Measurements from ENCODE around the gene CAST. TPM values are rescaled to one million over a fixed set of nuclear protein-coding genes. Genes with fewer than 3 reads are reported as not detected.

Gene CAST
- total RNA-seq, 1 donor from 2014 or later: 182 TPM

- peaks cover 1% of the 10 kb centered on the region for H3K36me3 ChIP-seq (ENCODE audit: control insufficient read depth, insufficient read depth, low read length)
- FAIRE-seq (no peak), DNase-seq (ENCODE audit: low read depth) (peak; percentile 68)
- no peaks in the 10 kb centered on the region for H3K27me3 ChIP-seq (ENCODE audit: control insufficient read depth, insufficient read depth, low read length)
- TF ChIP-seq, protein P1, sequence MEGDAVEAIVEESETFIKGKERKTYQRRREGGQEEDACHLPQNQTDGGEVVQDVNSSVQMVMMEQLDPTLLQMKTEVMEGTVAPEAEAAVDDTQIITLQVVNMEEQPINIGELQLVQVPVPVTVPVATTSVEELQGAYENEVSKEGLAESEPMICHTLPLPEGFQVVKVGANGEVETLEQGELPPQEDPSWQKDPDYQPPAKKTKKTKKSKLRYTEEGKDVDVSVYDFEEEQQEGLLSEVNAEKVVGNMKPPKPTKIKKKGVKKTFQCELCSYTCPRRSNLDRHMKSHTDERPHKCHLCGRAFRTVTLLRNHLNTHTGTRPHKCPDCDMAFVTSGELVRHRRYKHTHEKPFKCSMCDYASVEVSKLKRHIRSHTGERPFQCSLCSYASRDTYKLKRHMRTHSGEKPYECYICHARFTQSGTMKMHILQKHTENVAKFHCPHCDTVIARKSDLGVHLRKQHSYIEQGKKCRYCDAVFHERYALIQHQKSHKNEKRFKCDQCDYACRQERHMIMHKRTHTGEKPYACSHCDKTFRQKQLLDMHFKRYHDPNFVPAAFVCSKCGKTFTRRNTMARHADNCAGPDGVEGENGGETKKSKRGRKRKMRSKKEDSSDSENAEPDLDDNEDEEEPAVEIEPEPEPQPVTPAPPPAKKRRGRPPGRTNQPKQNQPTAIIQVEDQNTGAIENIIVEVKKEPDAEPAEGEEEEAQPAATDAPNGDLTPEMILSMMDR (IDR thresholded peaks at IDR 0.05; ENCODE audit: insufficient read depth, low read length, severe bottlenecking): peak; percentile 44
- H3K4me3 ChIP-seq (ENCODE audit: low read depth, low read length): no peak overlapping the region
These were observed 25.8 kb downstream of the CAST start for GRCh38 chr5:96687812-96688453.

DNA sequence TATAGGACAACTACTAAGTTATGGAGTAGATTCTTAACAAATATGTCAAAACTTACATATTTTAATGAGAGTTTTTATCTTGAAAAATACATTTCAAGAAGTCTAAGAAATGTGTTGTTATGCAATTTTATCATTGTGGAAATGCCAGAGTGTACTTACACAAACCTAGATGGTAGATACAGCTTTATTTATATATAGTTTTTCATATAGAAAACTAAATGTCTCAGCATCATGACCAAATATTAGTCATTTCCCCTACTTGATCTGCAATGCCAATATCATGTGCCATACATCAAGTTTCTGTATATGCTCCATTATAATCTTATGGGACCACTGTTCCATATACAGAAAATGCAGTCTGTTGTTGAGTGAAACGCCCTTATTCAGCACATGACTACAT lies 28.7 kb downstream of the CAST start:
- Histone ChIP-seq H3K36me3 (ENCODE audit: control insufficient read depth, insufficient read depth, low read length) (peaks cover 1% of the 10 kb centered on the region), H3K27me3 (ENCODE audit: control insufficient read depth, insufficient read depth, low read length) (no peaks in the 10 kb centered on the region), H3K4me3 (ENCODE audit: low read depth, low read length) (no peak overlapping the region)
- DNase-seq (ENCODE audit: low read depth): peak; percentile 59
- TF ChIP-seq, protein P1 (IDR thresholded peaks at IDR 0.05; ENCODE audit: insufficient read depth, low read length, severe bottlenecking): no peak
- FAIRE-seq: no peak

DNA sequence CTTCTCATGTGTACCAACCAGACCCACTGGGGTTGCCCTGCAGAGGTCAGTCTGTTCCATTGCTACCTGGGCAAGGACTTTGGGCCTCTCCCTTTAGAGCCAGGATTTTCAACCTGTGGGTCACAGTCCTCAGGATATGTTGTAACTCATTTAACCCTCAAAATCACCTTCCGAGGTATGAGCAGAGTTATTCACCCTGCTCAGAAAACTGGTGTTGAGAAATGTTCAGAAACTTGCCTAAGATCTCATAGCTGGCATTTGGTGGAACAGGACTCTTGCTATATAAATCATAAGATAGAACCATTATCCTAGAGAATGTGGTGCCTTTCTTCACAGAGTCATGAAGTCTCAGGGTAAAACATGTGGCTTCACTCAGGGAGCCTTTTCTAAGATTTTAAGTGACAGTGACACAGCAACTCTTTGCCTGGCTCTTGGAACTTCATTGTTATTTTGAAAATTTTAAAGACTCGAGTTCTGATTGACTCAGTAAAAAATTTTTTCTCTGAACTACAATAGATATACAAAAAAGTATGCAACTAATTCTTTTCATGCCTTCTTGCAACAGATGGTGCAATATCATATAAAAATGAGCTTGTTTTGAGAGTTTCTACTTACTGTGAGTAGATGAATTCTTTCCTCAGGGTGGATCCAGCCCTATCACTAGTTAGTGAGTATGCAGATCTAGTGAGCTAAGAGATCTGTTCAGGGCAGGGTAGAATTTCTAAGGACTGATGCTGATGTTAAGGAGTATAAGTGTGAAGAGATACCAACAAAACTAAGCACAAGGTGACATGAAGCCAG lies 29.5 kb downstream of the CAST start:
- no peaks in the 10 kb centered on the region for H3K27me3 ChIP-seq (ENCODE audit: control insufficient read depth, insufficient read depth, low read length)
- DNase-seq (ENCODE audit: low read depth) (peak; percentile 41), FAIRE-seq (no peak)
- TF ChIP-seq, protein P1 (IDR thresholded peaks at IDR 0.05; ENCODE audit: insufficient read depth, low read length, severe bottlenecking): no peak
- no peak overlapping the region for H3K4me3 ChIP-seq (ENCODE audit: low read depth, low read length)
- H3K36me3 ChIP-seq (ENCODE audit: control insufficient read depth, insufficient read depth, low read length): peaks cover 3% of the 10 kb centered on the region

DNA sequence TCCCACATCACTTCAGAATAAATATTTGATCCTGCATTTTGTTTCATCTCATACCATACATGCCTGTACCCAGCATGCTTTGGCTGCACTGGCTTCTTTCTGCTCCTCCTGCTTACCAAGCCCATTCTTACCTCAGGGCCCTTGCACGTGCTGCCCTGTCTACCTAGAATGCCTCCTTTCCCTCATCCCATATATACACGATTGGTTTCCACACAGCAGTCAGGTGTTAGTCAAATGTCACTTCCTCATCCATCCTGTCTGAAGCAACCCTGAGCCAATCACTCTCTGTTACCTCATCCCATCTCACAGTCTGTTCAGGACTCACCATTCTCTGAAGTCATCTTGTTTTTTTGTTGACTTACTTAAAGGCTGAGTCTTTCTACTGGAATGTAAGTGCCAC lies 30.3 kb downstream of the CAST start:
- DNase-seq (ENCODE audit: low read depth): peak; percentile 86
- Histone ChIP-seq H3K27me3 (ENCODE audit: control insufficient read depth, insufficient read depth, low read length) (no peaks in the 10 kb centered on the region), H3K36me3 (ENCODE audit: control insufficient read depth, insufficient read depth, low read length) (peaks cover 6% of the 10 kb centered on the region), H3K4me3 (ENCODE audit: low read depth, low read length) (no peak overlapping the region)
- TF ChIP-seq, protein P1 (IDR thresholded peaks at IDR 0.05; ENCODE audit: insufficient read depth, low read length, severe bottlenecking): no peak
- peak; percentile 32 for FAIRE-seq

- FAIRE-seq: no peak
- Histone ChIP-seq H3K27me3 (ENCODE audit: control insufficient read depth, insufficient read depth, low read length) (no peaks in the 10 kb centered on the region), H3K36me3 (ENCODE audit: control insufficient read depth, insufficient read depth, low read length) (peaks cover 8% of the 10 kb centered on the region), H3K4me3 (ENCODE audit: low read depth, low read length) (no peak overlapping the region)
- DNase-seq (ENCODE audit: low read depth): peak; percentile 47
- TF ChIP-seq, protein P1 (IDR thresholded peaks at IDR 0.05; ENCODE audit: insufficient read depth, low read length, severe bottlenecking): no peak
These were observed 37.1 kb downstream of the CAST start for GRCh38 chr5:96699186-96699820.

Measured in bronchial epithelial cell (primary cell).